GM12878 (cell line): ENCODE measurements around the gene ITK. TPM values are rescaled to one million over a fixed set of nuclear protein-coding genes. Genes with fewer than 3 reads are reported as not detected.
"Not testable (repeated sequence)": the region's sequence is repeated elsewhere in the genome, so short reads cannot be mapped to it uniquely, and the experiment has no call there.

Experiments
- ATAC-seq: fragments of 200-7000 bp; cut with Tn5 transposase; 3 replicates; pipeline ENCODE4 v1.9.1; 2020; ENCODE audit warnings: mild to moderate bottlenecking, moderate library complexity
- BruUV-seq: library from RNA; stranded (reverse); fragments of 400-500 nt; replicated peaks from 2 replicates; lab custom pipeline; 2021; lab: Mats Ljungman, UMichigan
- CTCF ChIA-PET: fragments of 300-600 bp; sonication (Branson Sonifier 250); formaldehyde crosslinking; extraction: SDS; loops from one replicate; lab custom pipeline; 2021; ENCODE audit warnings: inconsistent platforms; lab: Yijun Ruan, JAX
- POLR2A ChIA-PET: fragments of 350-600 bp; formaldehyde crosslinking; extraction: SDS; loops from one replicate; lab custom pipeline; 2021; ENCODE audit warnings: inconsistent platforms; lab: Charles Lee
- RAD21 ChIA-PET: fragments of 300-600 bp; sonication (Branson Sonifier 250); formaldehyde crosslinking; loops from one replicate; lab custom pipeline; 2023; ENCODE audit warnings: antibody characterized with exemption; ENCODE audit not compliant: unreplicated experiment; lab: Charles Lee
- SMC1A ChIA-PET: fragments of 300-600 bp; sonication (Branson Sonifier 250); formaldehyde crosslinking; loops from one replicate; lab custom pipeline; 2023; ENCODE audit not compliant: unreplicated experiment, uncharacterized antibody; lab: Charles Lee
- DNase-seq: peaks from one replicate; pipeline ENCODE4 v3.0.0-alpha.2; 2011; ENCODE audit warnings: low read depth, low spot score
- FAIRE-seq: peaks from 3 replicates; lab custom pipeline; 2011; peaks lifted over from hg19 to GRCh38; lab: Jason Lieb, UNC
- H2AFZ ChIP-seq: 2 replicates; pipeline ENCODE4 v1.6.0; 2011; ENCODE audit warnings: low read depth, low read length, control low read depth; ENCODE audit not compliant: control insufficient read depth
- H3K27ac ChIP-seq: 2 replicates; pipeline ENCODE4 v1.5.1; 2011; ENCODE audit warnings: control low read depth; ENCODE audit not compliant: control insufficient read depth, insufficient read depth
- H3K27me3 ChIP-seq, 2 experiments: replicated peaks in 1 of 2; 2 replicates each; pipeline versions ENCODE4 v1.6.0 to v1.6.1; 2011; ENCODE audit warnings: low read length in 1 of 2; ENCODE audit not compliant: control insufficient read depth in 2 of 2, insufficient read depth in 2 of 2
- H3K36me3 ChIP-seq, 2 experiments: 2 replicates each; pipeline ENCODE4 v1.5.1; 2011; ENCODE audit warnings: low read length in 1 of 2; ENCODE audit not compliant: control insufficient read depth in 2 of 2, insufficient read depth in 2 of 2
- H3K4me1 ChIP-seq: 2 replicates; pipeline ENCODE4 v1.6.1; 2011; ENCODE audit warnings: mild to moderate bottlenecking, low read length, moderate library complexity, mixed read lengths; ENCODE audit not compliant: control insufficient read depth, insufficient read depth
- H3K4me2 ChIP-seq: 2 replicates; pipeline ENCODE4 v1.6.0; 2011; ENCODE audit warnings: control low read depth; ENCODE audit not compliant: control insufficient read depth, insufficient read depth
- H3K4me3 ChIP-seq: fragments of 200-600 bp; sonication (generic); 2 replicates; pipeline ENCODE4 v1.5.1; 2016
- H3K79me2 ChIP-seq: 2 replicates; pipeline ENCODE4 v1.6.0; 2011; ENCODE audit warnings: low read length; ENCODE audit not compliant: control insufficient read depth, insufficient read depth
- H3K9ac ChIP-seq: 2 replicates; pipeline ENCODE4 v1.8.0; 2011; ENCODE audit warnings: low read length, control low read depth, mixed read lengths; ENCODE audit not compliant: control insufficient read depth, insufficient read depth
- H3K9me3 ChIP-seq: replicated peaks from 3 replicates; pipeline ENCODE4 v1.5.1; 2011; ENCODE audit warnings: mild to moderate bottlenecking, low read length; ENCODE audit not compliant: control insufficient read depth, insufficient read depth
- H4K20me1 ChIP-seq: 2 replicates; pipeline ENCODE4 v1.6.0; 2011; ENCODE audit not compliant: control insufficient read depth, insufficient read depth
- CREB1 ChIP-seq: IDR thresholded peaks from 2 replicates; pipeline ENCODE4 v1.6.1; 2012; ENCODE audit warnings: low read depth, mild to moderate bottlenecking, inconsistent platforms
- IKZF2 ChIP-seq, 2 experiments: fragments of 450-650 bp; IDR thresholded peaks; 2 replicates each; pipeline ENCODE4 v1.6.1; 2017; ENCODE audit warnings: mild to moderate bottlenecking in 2 of 2, moderate library complexity in 2 of 2
- NFYB ChIP-seq: IDR thresholded peaks from 2 replicates; pipeline ENCODE4 v1.6.1; 2011; ENCODE audit warnings: low read depth, mild to moderate bottlenecking, low read length, improper control_type of control experiment, moderate library complexity; ENCODE audit not compliant: insufficient read depth
- SUPT20H ChIP-seq: IDR thresholded peaks from 2 replicates; pipeline ENCODE4 v1.6.1; 2011; ENCODE audit warnings: low read depth, mild to moderate bottlenecking, low read length, moderate library complexity, borderline replicate concordance; ENCODE audit not compliant: control insufficient read depth
- ZNF207 ChIP-seq: fragments of 450-650 bp; IDR thresholded peaks from 2 replicates; pipeline ENCODE4 v1.6.1; 2014; ENCODE audit warnings: antibody characterized with exemption, mild to moderate bottlenecking, borderline replicate concordance
- WGBS: methylation state at CpG from one replicate; pipeline ENCODE4 v1.1.6; 2016; ENCODE audit warnings: low lambda C conversion rate; ENCODE audit not compliant: insufficient replicate concordance, insufficient coverage; ENCODE audit errors: missing lambda C conversion rate; 5-methylcytosine and 5-hydroxymethylcytosine counted together
- in situ Hi-C: fragments of 300-500 bp; cut with MboI; formaldehyde crosslinking; loops from 9 replicates; pipeline ENCODE4 v1.14.3; 2018; ENCODE audit warnings: mixed read lengths
- intact Hi-C: fragments of 100-400 bp; cut with micrococcal nuclease; formaldehyde crosslinking; loops from one replicate; pipeline ENCODE4 v1.14.2; 2022; ENCODE audit not compliant: unreplicated experiment
- polyA plus RNA-seq, 11 experiments: library from polyadenylated mRNA; depleted of rRNA in 4 of 11; unstranded in 6 of 11; stranded (reverse) in 5 of 11; fragments of >200 nt; fragmentation: Nextera tagmentation in 4 of 11; fragmentation: Illumina TruSeq in 1 of 11; extraction: Ambion mirVana in 4 of 11; extraction: Trizol in 1 of 11; gene quantifications; 1 replicate in 1 of 11; 2 replicates in 10 of 11; pipeline versions ENCODE4 v1.2.1 to v1.2.3, GENCODE V29; 2011 to 2016; ENCODE audit warnings: inconsistent platforms in 2 of 11, missing spikeins in 2 of 11, low read depth in 1 of 11
- total RNA-seq, 4 experiments: library from RNA; depleted of rRNA in 3 of 4; stranded (reverse); fragments of >200 nt in 3 of 4; fragmentation: Illumina TruSeq in 1 of 4; extraction: Trizol in 1 of 4; gene quantifications; 2 replicates each; pipeline versions ENCODE4 v1.2.1 to v1.2.3, GENCODE V29; 2013 to 2021
- TF ChIP-seq, protein P1 (sequence below): fragments of 450-650 bp; IDR thresholded peaks from 2 replicates; pipeline ENCODE4 v1.6.1; 2016; ENCODE audit warnings: mild to moderate bottlenecking

The ITK gene
- total and polyA plus RNA-seq, 10 of the 15 experiments (the other 5 are each of a cell fraction or from before 2014, with no cell fraction given) = 0.05 to 2.4 (median 0.76) TPM

DNA sequence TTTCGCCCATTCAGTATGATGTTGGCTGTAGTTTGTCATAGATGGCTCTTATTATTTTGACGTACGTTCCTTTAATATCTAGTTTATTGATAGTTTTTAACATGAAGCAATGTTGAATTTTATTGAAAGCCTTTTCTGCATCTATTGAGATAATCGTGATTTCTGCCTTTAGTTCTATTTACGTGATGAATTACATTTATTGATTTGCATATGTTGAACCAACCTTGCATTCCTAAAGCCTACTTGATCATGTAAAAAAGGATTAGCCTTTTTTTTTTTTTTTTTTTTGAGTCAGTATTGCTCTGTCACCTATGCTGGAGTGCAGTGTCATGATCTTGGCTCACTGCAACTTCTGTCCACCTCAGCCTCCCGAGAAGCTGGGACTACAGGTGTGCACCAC, 25.1 kb downstream of the ITK start:
- SMC1A ChIA-PET = interaction anchor here (0.8 to 1.9 kb wide), 7 partner anchors 9 to 38 kb away, joined by 3 to 11 read pairs (median 4); no protein-coding TSS in a partner anchor
- Histone ChIP-seq H4K20me1 (no peaks in the 10 kb centered on the region; the same call in 1 of the 2 replicates), H3K27ac (no peak overlapping the region), H3K79me2 (no peaks in the 10 kb centered on the region), H3K4me3 (no peak overlapping the region), H3K27me3 (no peaks in the 10 kb centered on the region), H3K9me3 (no peaks in the 10 kb centered on the region; the same call in 2 of the 3 replicates), H3K4me2 (no peak overlapping the region), H3K9ac (no peak overlapping the region), H2AFZ (no peak overlapping the region), H3K36me3 (no peaks in the 10 kb centered on the region), H3K4me1 (no peaks in the 10 kb centered on the region)
- RAD21 ChIA-PET = interaction anchor here (1.1 to 1.5 kb wide), 3 partner anchors 9 to 58 kb away, joined by 3 to 4 read pairs (median 3); no protein-coding TSS in a partner anchor
- no peak for ATAC-seq
- POLR2A ChIA-PET = interaction anchor here (0.6 kb wide), 2 partner anchors 16 to 18 kb away, joined by 5 to 6 read pairs; no protein-coding TSS in a partner anchor
- WGBS = 82% methylated on average over 6 of the region's 6 CpGs
- CTCF ChIA-PET = interaction anchor here (1.0 to 2.5 kb wide), 4 partner anchors 9 to 57 kb away, joined by 3 to 10 read pairs (median 4); no protein-coding TSS in a partner anchor
- DNase-seq = no peak
- in situ Hi-C loops (no loop called here), intact Hi-C loops (no loop called here)
- TF ChIP-seq ZNF207 (no peak), SUPT20H (no peak)
- TF ChIP-seq, protein P1, sequence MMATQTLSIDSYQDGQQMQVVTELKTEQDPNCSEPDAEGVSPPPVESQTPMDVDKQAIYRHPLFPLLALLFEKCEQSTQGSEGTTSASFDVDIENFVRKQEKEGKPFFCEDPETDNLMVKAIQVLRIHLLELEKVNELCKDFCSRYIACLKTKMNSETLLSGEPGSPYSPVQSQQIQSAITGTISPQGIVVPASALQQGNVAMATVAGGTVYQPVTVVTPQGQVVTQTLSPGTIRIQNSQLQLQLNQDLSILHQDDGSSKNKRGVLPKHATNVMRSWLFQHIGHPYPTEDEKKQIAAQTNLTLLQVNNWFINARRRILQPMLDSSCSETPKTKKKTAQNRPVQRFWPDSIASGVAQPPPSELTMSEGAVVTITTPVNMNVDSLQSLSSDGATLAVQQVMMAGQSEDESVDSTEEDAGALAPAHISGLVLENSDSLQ = no peak
- TF ChIP-seq, all 136 proteins: peak for 0
- no peak for FAIRE-seq
- no TSS peak for BruUV-seq

- H3K79me2 ChIP-seq, H2AFZ ChIP-seq, in situ Hi-C loops, H3K9ac ChIP-seq, H3K4me2 ChIP-seq, H3K27me3 ChIP-seq, intact Hi-C loops, RAD21 ChIA-PET, ATAC-seq, H3K36me3 ChIP-seq, BruUV-seq, H3K4me3 ChIP-seq, POLR2A ChIA-PET, H4K20me1 ChIP-seq, H3K9me3 ChIP-seq, DNase-seq, FAIRE-seq, H3K27ac ChIP-seq: not testable (repeated sequence)
- H3K4me1 ChIP-seq = peaks cover 20% of the 10 kb centered on the region
- TF ChIP-seq CREB1 = peak; percentile 39; the same call in 1 of the 2 replicates
- peak in 1 of 2 experiments; percentile 11; a peak in 1 of 4 replicates for TF ChIP-seq IKZF2 (IDR thresholded peaks at IDR 0.05)
- TF ChIP-seq NFYB = 0 out of 2 replicates have a peak, but pooled peaks have one; percentile 39
- CTCF ChIA-PET = interaction anchor here (1.6 to 2.3 kb wide), 3 partner anchors 7 to 61 kb away, joined by 4 to 11 read pairs (median 6); no protein-coding TSS in a partner anchor
- SMC1A ChIA-PET = interaction anchor here (1.7 to 2.3 kb wide), 2 partner anchors 43 to 68 kb away, joined by 5 to 9 read pairs; partner anchors contain the start of gene MED7
- WGBS = 43% methylated on average over 1 of the region's 1 CpG
Observed at GRCh38 chr5:157210652-157211051, 30.0 kb downstream of the ITK start.
